Mononuclear cell (primary cell): ENCODE data around the gene SAMD10. TPM values are rescaled to one million over a fixed set of nuclear protein-coding genes. Genes with fewer than 3 reads are reported as not detected.
"Not testable (repeated sequence)": the region's sequence is repeated elsewhere in the genome, so short reads cannot be mapped to it uniquely, and the experiment has no call there.

Experiments
- H3K27me3 ChIP-seq: 2 replicates; pipeline ENCODE4 v1.6.0; 2011; ENCODE audit warnings: low read length, control low read depth; ENCODE audit not compliant: insufficient read depth
- H3K4me1 ChIP-seq: 2 replicates; pipeline ENCODE4 v1.5.1; 2011; ENCODE audit warnings: mild to moderate bottlenecking, low read length, control low read depth; ENCODE audit not compliant: insufficient read depth
- H3K4me3 ChIP-seq: 2 replicates; pipeline ENCODE4 v1.5.1; 2011; ENCODE audit warnings: mild to moderate bottlenecking, low read length, moderate library complexity
- H3K9me3 ChIP-seq: 2 replicates; pipeline ENCODE4 v1.5.1; 2011; ENCODE audit warnings: low read depth, mild to moderate bottlenecking, control low read depth, low read length
- total RNA-seq: library from RNA; depleted of rRNA; stranded (reverse); fragments of >200 nt; gene quantifications from one replicate; pipeline ENCODE4 v1.2.3, GENCODE V29; 2012

Gene SAMD10
- total RNA-seq, 1 donor, result 2.3 TPM

- no peaks in the 10 kb centered on the region for H3K9me3 ChIP-seq
- peaks cover 47% of the 10 kb centered on the region for H3K4me1 ChIP-seq
- no peak overlapping the region for H3K4me3 ChIP-seq
- no peaks in the 10 kb centered on the region for H3K27me3 ChIP-seq
Measured at GRCh38 chr20:63976980-63977738, 2.3 kb downstream of the SAMD10 start.

DNA sequence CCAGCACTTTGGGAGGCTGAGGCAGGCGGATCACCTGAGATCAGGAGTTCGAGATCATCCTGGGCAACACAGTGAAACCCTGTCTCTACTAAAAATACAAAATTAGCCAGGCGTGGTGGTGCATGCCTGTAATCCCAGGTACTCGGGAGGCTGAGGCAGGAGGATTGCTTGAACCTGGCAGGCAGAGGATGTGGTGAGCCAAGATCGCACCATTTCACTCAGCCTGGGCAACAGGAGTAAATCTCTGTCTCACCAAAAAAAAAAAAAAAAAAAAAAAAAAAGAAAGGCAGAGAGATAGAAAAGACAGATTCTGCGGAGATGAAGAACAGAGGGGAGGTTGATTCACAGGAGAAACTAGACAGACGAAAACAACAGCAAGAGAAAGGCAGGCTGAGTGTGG is 2.9 kb downstream of the SAMD10 start:
- not testable (repeated sequence) for H3K4me3 ChIP-seq, H3K9me3 ChIP-seq, H3K27me3 ChIP-seq
- H3K4me1 ChIP-seq, result peaks cover 41% of the 10 kb centered on the region

GRCh38 chr20:63974402-63975200 is 4.8 kb downstream of the SAMD10 start:
- H3K27me3 ChIP-seq, result no peaks in the 10 kb centered on the region
- no peaks in the 10 kb centered on the region for H3K9me3 ChIP-seq
- H3K4me3 ChIP-seq, result no peak overlapping the region
- peaks cover 32% of the 10 kb centered on the region for H3K4me1 ChIP-seq

GRCh38 chr20:63973636-63974401 is 5.6 kb downstream of the SAMD10 start:
- Histone ChIP-seq H3K9me3 (no peaks in the 10 kb centered on the region), H3K4me3 (no peak overlapping the region), H3K27me3 (no peaks in the 10 kb centered on the region), H3K4me1 (peaks cover 36% of the 10 kb centered on the region)

GRCh38 chr20:63973160-63973479 is 6.3 kb downstream of the SAMD10 start:
- no peaks in the 10 kb centered on the region for H3K9me3 ChIP-seq
- H3K4me3 ChIP-seq, result no peak overlapping the region
- no peaks in the 10 kb centered on the region for H3K27me3 ChIP-seq
- peaks cover 33% of the 10 kb centered on the region for H3K4me1 ChIP-seq

DNA sequence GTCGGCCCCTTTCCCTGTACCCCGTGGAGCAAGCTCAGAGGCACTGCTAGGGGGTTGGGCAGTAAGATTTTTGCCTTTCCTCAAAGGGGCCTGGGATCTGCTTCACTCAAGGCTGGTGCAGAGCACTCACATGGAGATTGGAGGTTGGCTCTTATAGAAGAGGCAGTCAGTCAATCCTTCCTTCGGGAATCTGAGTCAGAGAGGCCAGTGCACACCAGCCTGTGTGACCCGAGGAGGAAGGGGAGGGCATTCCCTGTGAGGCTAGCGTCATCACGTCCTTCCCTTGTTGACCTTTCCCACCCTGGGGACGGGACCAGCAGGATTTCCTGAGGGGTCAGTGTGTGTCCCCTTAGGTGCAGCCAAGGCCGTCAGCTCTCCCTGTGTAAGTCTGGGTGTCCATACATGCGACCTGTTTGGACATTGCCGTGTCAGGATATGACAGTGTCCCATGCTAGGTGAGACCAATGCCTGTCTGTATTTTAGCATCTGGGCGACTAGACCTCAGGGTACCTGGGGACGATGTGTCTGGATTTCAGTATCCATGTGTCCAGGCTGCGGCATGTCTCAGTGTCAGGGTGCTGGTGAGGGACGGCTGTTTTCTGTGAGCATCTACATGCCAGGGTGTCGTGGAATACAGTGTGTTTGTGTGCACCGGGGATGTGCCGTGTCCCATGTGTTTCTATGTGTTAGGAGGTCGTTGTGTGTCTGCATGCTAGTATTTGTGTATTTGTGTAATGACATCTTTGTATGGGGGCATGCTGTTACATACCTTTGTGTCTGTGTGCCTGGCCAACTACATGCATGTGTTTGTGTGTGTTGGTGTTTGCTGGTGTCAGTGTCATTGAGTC is 6.9 kb downstream of the SAMD10 start:
- no peaks in the 10 kb centered on the region for H3K27me3 ChIP-seq
- H3K4me1 ChIP-seq, result peaks cover 27% of the 10 kb centered on the region
- H3K4me3 ChIP-seq, result no peak overlapping the region
- no peaks in the 10 kb centered on the region for H3K9me3 ChIP-seq

- peaks cover 22% of the 10 kb centered on the region for H3K4me1 ChIP-seq
- H3K9me3 ChIP-seq, H3K27me3 ChIP-seq, H3K4me3 ChIP-seq: not testable (repeated sequence)
Measured at GRCh38 chr20:63971960-63972311, 7.5 kb downstream of the SAMD10 start.

DNA sequence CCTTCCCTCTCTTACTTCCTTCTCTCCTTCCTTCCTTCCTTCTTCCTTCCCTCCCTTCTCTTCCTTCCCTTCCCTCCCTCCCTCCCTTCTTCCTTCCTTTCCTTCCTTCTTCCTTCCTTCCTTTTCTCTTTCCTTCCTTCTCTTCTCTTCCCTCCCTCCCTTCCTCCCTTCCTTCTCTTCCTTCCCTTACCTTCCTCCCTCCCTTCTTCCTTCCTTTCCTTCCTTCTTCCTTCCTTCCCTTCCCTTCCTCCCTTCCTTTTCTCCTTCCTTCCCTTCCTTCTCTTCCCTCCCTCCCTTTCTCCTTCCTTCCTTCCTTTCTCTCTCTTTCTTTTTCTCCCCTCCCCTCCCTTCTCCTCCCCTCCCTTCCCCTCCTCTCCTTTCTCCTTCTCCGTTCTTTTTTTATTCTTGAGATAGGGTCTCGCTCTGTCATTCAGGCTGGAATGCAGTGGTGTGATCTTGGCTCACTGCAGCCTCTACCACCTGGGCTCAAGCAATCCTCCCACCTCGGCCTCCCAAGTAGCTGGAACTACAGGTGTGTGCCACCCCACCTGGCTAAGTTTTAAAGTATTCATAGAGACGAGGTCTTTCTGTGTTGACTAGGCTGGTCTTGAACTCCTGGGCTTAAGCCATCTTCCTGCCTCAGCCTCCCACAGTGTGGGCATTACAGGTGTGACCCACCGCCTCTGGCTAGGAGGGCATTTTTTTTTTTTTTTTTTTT is 8.6 kb downstream of the SAMD10 start:
- no peaks in the 10 kb centered on the region for H3K9me3 ChIP-seq
- H3K27me3 ChIP-seq, result no peaks in the 10 kb centered on the region
- no peak overlapping the region for H3K4me3 ChIP-seq
- peaks cover 22% of the 10 kb centered on the region for H3K4me1 ChIP-seq

- H3K4me1 ChIP-seq, result peaks cover 22% of the 10 kb centered on the region
- H3K9me3 ChIP-seq, result no peaks in the 10 kb centered on the region
- no peaks in the 10 kb centered on the region for H3K27me3 ChIP-seq
- H3K4me3 ChIP-seq, result peak within 1 kb of the TSS; percentile 36
Measured at GRCh38 chr20:63969838-63970713, 9.4 kb downstream of the SAMD10 start, which contains the start of gene ZNF512B. Gene ZNF512B (minus strand): TSS chr20:63969930. CDS start chr20:63967950, 1,980 bp downstream.

DNA sequence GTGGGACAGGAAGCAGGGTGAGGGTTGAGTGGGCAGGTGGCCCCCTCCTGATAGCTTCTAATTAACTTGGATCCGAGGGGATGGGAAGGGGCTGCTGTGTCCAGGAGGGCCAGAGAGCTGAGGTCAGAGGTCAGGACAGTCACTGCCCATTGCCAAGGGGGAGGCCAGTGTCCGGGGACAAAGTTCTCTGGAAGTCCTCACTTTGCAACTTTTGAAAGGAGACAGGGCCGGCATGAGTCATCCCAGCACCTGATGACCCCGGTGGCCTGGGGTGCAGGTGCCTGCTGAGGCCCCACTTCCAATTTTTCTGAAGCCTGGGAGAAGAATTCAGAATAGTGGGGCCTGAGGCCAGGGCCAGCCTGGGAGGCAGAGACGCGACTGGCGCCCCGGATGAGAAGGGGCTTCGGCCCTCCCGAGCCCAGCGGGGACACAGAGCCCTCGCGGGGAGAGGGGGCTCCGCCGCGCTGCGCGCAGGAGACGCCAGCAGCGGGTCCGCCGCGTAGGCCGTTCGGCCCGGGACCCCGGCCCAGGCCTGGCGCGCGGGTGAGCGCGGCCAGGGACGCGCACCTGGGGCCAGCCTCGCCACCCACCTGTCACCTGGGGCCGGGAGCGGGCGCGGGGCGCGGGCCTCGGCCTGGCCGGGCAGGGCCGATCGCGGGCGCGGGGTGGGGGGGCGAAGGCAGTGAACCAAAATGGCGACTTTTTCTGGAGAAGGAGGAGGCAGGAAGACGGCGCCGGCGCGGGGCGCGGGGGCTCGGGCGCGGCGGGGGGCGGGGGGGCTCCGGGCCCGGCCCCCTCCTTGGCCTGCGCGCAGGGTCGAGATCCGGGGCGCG is 10.3 kb downstream of the SAMD10 start:
- no peaks in the 10 kb centered on the region for H3K27me3 ChIP-seq
- H3K4me1 ChIP-seq, result peaks cover 21% of the 10 kb centered on the region
- no peaks in the 10 kb centered on the region for H3K9me3 ChIP-seq
- H3K4me3 ChIP-seq, result peak overlapping the region; percentile 36

DNA sequence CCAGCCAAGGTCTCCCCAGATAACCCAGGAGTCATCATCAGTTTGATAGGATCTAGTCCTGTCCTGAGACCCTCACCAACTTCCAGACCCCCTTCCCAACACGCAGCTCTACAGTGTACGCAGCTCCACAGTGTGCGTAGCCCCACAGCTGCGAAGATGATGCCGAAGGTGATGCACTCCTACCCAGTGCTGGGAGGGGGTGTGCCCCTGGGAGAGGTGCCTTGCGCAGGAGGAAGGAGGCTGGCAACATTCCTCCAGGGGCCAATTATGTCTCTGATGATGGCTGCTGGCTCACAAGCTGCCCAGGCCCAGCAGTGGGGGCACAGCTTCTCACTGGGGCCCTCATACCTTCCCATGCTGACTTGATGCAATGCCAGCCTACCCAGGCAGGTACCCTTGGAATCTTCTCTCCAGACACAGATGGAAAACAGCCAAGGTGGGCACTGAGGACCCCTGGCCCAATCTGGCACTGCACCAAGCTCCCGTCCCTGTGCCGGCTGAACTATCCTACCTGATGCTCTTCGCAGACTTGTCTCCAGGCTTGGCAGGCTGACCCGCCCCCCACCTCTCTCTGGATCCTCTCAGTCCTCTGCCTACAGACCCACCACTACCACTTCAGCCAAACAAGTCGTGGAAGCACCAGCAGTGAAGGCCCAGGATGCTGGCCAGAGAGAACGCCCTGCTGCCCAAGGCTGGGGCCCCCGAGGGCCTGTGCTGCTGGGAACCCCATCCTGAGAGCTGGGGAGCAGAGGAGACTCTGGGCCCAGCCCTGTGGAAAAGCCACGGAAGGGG is 11.1 kb downstream of the SAMD10 start:
- Histone ChIP-seq H3K4me1 (peaks cover 13% of the 10 kb centered on the region), H3K27me3 (no peaks in the 10 kb centered on the region), H3K9me3 (no peaks in the 10 kb centered on the region), H3K4me3 (no peak overlapping the region)
